Activated T-cell treated with anti-CD3 and anti-CD28 coated beads for 4 hours (primary cell): ENCODE measurements around the gene VPS41.

Source experiments
- DNase-seq: peaks from one replicate; pipeline ENCODE4 v3.0.0-alpha.2; 2020

The VPS41 gene

DNA sequence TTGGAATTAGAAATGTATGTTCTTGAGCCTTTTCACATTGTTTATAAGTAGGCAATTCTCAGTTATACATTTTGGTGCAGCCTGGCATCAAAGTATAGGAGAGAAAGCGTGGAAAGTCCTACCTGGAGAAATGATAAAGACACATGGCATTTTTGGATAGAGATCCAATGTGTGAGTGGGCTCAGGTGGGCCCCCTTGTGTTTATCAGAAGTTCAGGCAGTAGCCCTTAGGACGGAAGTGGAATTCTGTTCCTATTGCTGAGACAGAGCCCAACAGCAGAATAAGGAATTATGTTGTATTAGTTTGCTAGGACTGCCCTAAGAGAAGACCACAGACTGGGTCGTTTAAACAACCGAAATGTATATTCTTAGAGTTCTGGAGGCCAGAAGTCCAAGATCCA is 192.6 kb downstream of the VPS41 start:
- no peak for DNase-seq

DNA sequence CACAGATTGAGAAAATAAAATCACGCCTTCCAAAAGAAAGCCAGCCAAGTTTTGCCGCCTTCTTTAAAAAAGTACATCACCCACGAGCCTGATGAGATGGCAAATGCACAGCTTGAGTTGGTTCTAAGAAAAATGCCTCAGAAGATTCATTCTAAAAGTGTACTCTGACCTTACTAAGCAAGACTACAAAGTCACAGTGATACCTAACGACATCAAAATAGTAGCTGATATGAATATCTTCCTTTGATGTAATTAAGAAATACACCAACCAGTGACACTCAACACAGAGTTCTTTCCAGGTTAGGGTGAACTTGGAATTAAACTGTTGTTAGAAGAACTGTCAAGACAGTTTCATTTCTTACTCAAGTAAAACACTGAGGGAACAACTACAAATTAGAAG is 199.9 kb downstream of the VPS41 start:
- DNase-seq: no peak

- no peak for DNase-seq
Measured at GRCh38 chr7:38704751-38705150, 204.2 kb downstream of the VPS41 start.

DNA sequence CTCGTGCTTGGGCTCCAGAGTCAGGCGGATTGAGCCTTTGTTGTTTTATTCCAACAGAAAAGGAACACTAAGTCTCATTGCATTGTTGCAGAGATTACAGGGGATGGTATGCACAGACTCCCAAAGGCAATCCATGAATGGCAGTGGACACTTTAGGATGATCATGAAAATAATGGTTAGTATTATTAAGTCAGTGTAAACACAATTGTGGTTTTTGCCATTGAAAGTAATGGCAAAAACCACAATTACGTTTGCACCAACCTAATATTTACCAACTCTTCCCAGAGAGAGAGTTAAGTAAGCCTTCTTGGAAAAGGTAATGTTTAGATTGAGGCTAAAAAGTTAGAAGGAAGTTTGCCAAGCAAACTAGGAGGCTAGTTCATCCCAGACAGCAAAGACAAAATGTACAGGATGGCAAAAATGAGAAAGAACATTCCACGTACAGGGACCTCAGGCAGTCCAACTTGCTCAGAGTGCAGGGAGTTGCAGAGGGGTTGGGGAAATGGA is 204.9 kb downstream of the VPS41 start:
- DNase-seq: no peak

- no peak for DNase-seq
Measured at GRCh38 chr7:38703093-38703492, 205.9 kb downstream of the VPS41 start.

- no peak for DNase-seq
Measured at GRCh38 chr7:38702002-38702535, 206.9 kb downstream of the VPS41 start.

GRCh38 chr7:38700116-38700515 is 208.9 kb downstream of the VPS41 start:
- no peak for DNase-seq

DNA sequence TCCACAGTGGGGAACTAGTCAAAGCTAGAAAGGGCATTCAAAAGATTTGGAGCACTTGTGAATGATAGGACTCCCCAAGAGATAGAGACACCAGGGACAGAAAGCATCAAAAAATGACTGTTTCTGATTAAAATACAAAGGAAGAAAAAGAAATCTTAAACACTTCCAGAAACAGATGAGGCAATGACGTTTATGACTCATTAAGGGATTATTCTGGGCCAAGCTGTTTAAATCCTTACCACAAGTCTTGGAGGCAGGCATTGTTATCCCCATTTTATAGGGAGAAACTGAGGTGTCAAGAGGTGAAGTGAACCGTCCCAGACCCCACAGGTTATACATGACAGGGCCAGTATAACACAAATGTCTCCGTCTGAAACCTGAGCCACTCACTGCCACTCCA is 209.5 kb downstream of the VPS41 start:
- no peak for DNase-seq

- DNase-seq: no peak
Measured at GRCh38 chr7:38694326-38694725, 214.7 kb downstream of the VPS41 start.

- no peak for DNase-seq
Measured at GRCh38 chr7:38686888-38687287, 222.1 kb downstream of the VPS41 start.

DNA sequence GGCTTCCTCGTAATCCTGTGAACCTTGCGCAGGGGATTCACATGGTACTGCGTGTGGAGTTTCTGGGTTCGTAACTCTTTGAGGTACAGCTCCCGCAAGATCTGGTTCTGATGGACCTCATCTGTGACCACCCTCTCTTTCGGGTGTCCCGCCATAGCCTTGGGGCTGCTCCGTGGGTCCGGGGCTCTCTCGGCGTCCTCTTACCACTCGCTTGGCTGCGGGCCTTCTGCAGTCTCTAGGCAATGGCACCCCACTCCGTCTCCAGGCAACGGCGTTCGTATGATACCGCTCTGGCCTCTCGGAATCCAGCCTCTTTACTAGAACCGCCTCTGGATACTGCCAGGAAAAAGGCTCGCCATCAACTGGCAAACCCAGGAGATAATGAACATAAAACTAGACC is 223.1 kb downstream of the VPS41 start:
- DNase-seq: no peak

DNA sequence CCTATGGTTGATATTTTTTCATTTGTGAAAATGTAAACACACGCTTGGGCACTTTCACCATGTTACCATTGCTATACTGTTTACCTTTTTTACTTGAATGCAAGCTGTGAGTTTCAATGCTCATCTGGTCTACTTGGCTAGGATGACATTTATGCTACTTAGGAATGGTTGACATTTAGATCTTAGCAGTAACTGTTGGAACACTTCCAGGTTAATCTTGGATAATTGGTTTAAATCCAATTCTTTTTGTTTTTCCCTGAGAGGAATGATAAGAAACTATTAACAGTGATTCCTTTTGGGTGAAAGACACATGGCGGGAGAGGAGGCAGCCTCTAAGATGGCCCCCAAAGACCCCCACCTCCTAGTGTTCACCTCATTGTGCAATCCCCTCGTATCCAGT is 226.4 kb downstream of the VPS41 start:
- no peak for DNase-seq

GRCh38 chr7:38681882-38682281 is 227.1 kb downstream of the VPS41 start:
- DNase-seq: no peak

GRCh38 chr7:38679419-38679818 is 229.6 kb downstream of the VPS41 start:
- DNase-seq: no peak

DNA sequence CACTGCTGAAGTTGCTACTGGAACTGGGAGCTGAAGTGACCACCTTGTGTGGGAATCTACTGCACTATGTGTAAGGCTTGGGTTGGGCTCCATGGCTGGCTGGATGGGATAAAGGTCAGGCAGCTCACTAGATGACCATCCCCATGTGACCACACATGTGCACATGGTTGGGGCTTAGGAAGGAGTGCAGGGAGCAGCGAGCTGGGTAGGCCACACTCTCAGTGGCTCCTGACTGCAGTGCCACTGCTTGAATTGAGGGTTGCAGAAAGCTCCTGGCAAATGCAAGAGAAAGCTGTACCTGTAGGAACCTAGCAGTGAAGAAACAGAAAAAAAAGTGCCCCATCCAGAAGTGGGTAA is 230.3 kb downstream of the VPS41 start:
- DNase-seq: no peak

GRCh38 chr7:38677981-38678697 is 230.9 kb downstream of the VPS41 start:
- DNase-seq: no peak

DNA sequence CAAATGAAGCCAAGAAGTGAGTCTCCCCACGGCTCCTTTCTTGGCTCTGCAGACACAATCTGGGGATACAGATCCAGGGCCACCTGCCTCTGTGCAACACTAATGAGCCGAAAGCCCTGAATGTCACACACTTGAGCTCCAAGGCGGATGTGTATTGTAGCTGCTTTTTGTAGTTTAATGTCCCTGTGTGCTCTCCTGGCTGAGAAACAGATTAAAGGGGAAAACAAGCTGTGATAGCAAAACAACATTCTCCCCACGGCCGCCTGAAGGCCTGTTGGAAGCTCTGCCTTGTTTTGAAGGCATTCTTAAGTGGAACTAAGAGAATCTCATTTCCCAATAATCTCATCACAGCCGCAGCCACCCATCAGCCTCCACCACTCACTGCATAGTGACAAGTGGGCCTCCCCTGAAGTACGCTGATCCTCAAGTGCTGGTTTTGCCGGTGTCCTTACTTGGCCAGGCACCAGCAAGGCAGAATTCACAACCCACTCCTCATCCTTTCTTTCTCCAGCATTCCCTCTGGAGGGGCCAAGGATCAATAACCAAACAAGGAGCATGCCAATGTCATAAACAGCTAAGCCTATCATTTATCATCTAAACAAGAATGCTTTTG is 233.4 kb downstream of the VPS41 start:
- DNase-seq: no peak

DNA sequence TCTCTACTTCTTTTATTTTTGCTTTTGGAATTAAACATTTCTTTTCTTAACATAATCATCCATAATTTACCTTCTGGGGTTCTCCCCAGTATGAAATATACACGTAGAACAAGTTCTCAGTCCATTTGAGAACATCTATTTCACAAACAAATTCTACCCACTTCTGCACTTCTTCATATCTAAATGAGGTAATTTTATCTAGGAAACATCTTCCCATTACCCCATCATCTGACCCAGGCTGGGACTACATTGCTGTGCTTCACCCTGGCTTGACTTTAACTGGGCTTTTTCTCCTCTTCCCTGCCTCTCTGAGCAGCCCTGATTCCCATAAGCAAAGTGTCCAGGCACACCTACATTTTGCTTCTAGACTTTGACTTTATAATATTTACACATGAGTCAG is 234.5 kb downstream of the VPS41 start:
- no peak for DNase-seq

- DNase-seq: no peak
Measured at GRCh38 chr7:38673795-38674194, 235.2 kb downstream of the VPS41 start.
